Activated CD8-positive, alpha-beta T cell treated with anti-CD3 and anti-CD28 coated beads for 36 hours (primary cell): ENCODE data around the gene OLA1. TPM values are rescaled to one million over a fixed set of nuclear protein-coding genes. Genes with fewer than 3 reads are reported as not detected.
A peak's percentile ranks its signal among the peaks of the same experiment; 100 is the strongest.

Experiments
- ATAC-seq: fragments of 200-7000 bp; cut with Tn5 transposase; one replicate; pipeline ENCODE4 v1.10.0; 2021; ENCODE audit warnings: mild to moderate bottlenecking, moderate library complexity
- CTCF ChIA-PET: fragments of 350-600 bp; sonication (Branson Sonifier 250); formaldehyde crosslinking; loops from one replicate; lab custom pipeline; 2021; ENCODE audit warnings: antibody characterized with exemption; lab: Charles Lee
- POLR2A ChIA-PET: fragments of 350-600 bp; sonication (Branson Sonifier 250); formaldehyde crosslinking; loops from one replicate; lab custom pipeline; 2021; ENCODE audit warnings: antibody characterized with exemption; lab: Charles Lee
- DNase-seq: peaks from one replicate; pipeline ENCODE4 v3.0.0-alpha.2; 2020
- H3K27ac Mint-ChIP-seq: one replicate; pipeline ENCODE4 v1.8.0; 2021; ENCODE audit warnings: mild to moderate bottlenecking, mixed read lengths
- H3K27me3 Mint-ChIP-seq: one replicate; pipeline ENCODE4 v1.8.0; 2021; ENCODE audit warnings: mixed read lengths
- H3K36me3 Mint-ChIP-seq: one replicate; pipeline ENCODE4 v1.8.0; 2021; ENCODE audit warnings: low read depth, mixed read lengths
- H3K4me1 Mint-ChIP-seq: one replicate; pipeline ENCODE4 v1.8.0; 2021; ENCODE audit warnings: low read depth, mixed read lengths
- H3K4me3 Mint-ChIP-seq: one replicate; pipeline ENCODE4 v1.8.0; 2021; ENCODE audit warnings: mild to moderate bottlenecking, moderate library complexity, mixed read lengths
- H3K9me3 Mint-ChIP-seq: one replicate; pipeline ENCODE4 v1.8.0; 2021; ENCODE audit warnings: mixed read lengths
- CTCF ChIP-seq: fragments of 200-600 bp; IDR thresholded peaks from one replicate; pipeline ENCODE4 v1.8.0; 2022; ENCODE audit warnings: antibody characterized with exemption, mild to moderate bottlenecking
- intact Hi-C: fragments of 100-400 bp; cut with micrococcal nuclease; formaldehyde crosslinking; loops from one replicate; pipeline ENCODE4 v1.10.0; 2022
- total RNA-seq, 2 experiments: library from RNA; stranded (reverse); gene quantifications; one replicate each; pipeline ENCODE4 v1.2.3, GENCODE V29; 2021

OLA1 gene
- total RNA-seq, 2 experiments from 2014 or later, result 128 to 137 TPM

GRCh38 chr2:174044556-174044955, 203.8 kb downstream of the OLA1 start:
- H3K27me3 Mint-ChIP-seq, result peaks cover 2% of the 10 kb centered on the region
- H3K4me1 Mint-ChIP-seq, result peaks cover 7% of the 10 kb centered on the region
- intact Hi-C loops, result loop anchor here (5.0 kb wide), 1 partner anchor 642 kb away; no protein-coding TSS in a partner anchor

GRCh38 chr2:174040417-174040701, 208.0 kb downstream of the OLA1 start:
- CTCF ChIA-PET, result interaction anchor here (0.7 to 1.3 kb wide), 3 partner anchors 32 to 55 kb away, joined by 3 to 4 read pairs (median 3); no protein-coding TSS in a partner anchor
- H3K9me3 Mint-ChIP-seq, result no peaks in the 10 kb centered on the region
- H3K27me3 Mint-ChIP-seq, result peaks cover 1% of the 10 kb centered on the region
- ATAC-seq (no peak), DNase-seq (no peak)
- H3K27ac Mint-ChIP-seq, result no peak overlapping the region
- POLR2A ChIA-PET, result no interaction called here
- intact Hi-C loops, result loop anchor here (5.0 kb wide), 1 partner anchor 638 kb away; no protein-coding TSS in a partner anchor
- no peaks in the 10 kb centered on the region for H3K36me3 Mint-ChIP-seq
- no peak for TF ChIP-seq CTCF
- H3K4me3 Mint-ChIP-seq, result no peak overlapping the region
- peaks cover 14% of the 10 kb centered on the region for H3K4me1 Mint-ChIP-seq

More at GRCh38 chr2:174044556-174044955, 203.8 kb downstream of the OLA1 start:
- TF ChIP-seq CTCF, result no peak
- DNase-seq, result no peak
- ChIA-PET POLR2A (no interaction called here), CTCF (interaction anchor here (1.5 kb wide), 1 partner anchor 297 kb away, joined by 3 read pairs; no protein-coding TSS in a partner anchor)
- ATAC-seq, result no peak
- H3K9me3 Mint-ChIP-seq, result no peaks in the 10 kb centered on the region
- H3K4me3 Mint-ChIP-seq, result no peak overlapping the region
- no peak overlapping the region for H3K27ac Mint-ChIP-seq
- no peaks in the 10 kb centered on the region for H3K36me3 Mint-ChIP-seq

- Mint-ChIP-seq H3K4me3 (peak overlapping the region; percentile 49), H3K27ac (peak overlapping the region; percentile 93), H3K4me1 (peaks cover 14% of the 10 kb centered on the region), H3K9me3 (no peaks in the 10 kb centered on the region), H3K36me3 (no peaks in the 10 kb centered on the region), H3K27me3 (peaks cover 1% of the 10 kb centered on the region)
- ATAC-seq, result peak; percentile 95
- peak; percentile 95 for DNase-seq
- intact Hi-C loops, result loop anchor here (5.0 to 10.0 kb wide), 3 partner anchors 77 to 637 kb away; no protein-coding TSS in a partner anchor
- POLR2A ChIA-PET, result no interaction called here
- CTCF ChIA-PET, result interaction anchor here (0.7 to 1.0 kb wide), 2 partner anchors 31 to 54 kb away, joined by 3 read pairs; no protein-coding TSS in a partner anchor
- peak; percentile 75 for TF ChIP-seq CTCF
Measured at GRCh38 chr2:174039551-174040416, 208.5 kb downstream of the OLA1 start.

GRCh38 chr2:174038462-174038861, 209.9 kb downstream of the OLA1 start:
- Mint-ChIP-seq H3K9me3 (no peaks in the 10 kb centered on the region), H3K27me3 (peaks cover 1% of the 10 kb centered on the region), H3K36me3 (no peaks in the 10 kb centered on the region), H3K4me3 (no peak overlapping the region), H3K27ac (peak overlapping the region; percentile 51), H3K4me1 (peaks cover 13% of the 10 kb centered on the region)
- POLR2A ChIA-PET, result interaction anchor here (1.0 kb wide), 1 partner anchor 360 kb away, joined by 3 read pairs; no protein-coding TSS in a partner anchor
- ATAC-seq, result no peak
- TF ChIP-seq CTCF, result no peak
- no peak for DNase-seq
- intact Hi-C loops, result loop anchor here (5.0 to 10.0 kb wide), 2 partner anchors 76 to 154 kb away; no protein-coding TSS in a partner anchor
- CTCF ChIA-PET, result interaction anchor here (0.9 to 1.3 kb wide), 4 partner anchors 17 to 636 kb away, joined by 3 read pairs; no protein-coding TSS in a partner anchor
